LNCAP (cell line): ENCODE measurements around the gene SSU72.

Source experiments
- TF ChIP-seq, protein P1 (sequence below): fragments of 450-650 bp; IDR thresholded peaks from 2 replicates; pipeline ENCODE4 v1.5.1; 2017; ENCODE audit warnings: mild to moderate bottlenecking

Gene SSU72

GRCh38 chr1:1539310-1540089, 35.2 kb downstream of the SSU72 start:
- TF ChIP-seq, protein P1, sequence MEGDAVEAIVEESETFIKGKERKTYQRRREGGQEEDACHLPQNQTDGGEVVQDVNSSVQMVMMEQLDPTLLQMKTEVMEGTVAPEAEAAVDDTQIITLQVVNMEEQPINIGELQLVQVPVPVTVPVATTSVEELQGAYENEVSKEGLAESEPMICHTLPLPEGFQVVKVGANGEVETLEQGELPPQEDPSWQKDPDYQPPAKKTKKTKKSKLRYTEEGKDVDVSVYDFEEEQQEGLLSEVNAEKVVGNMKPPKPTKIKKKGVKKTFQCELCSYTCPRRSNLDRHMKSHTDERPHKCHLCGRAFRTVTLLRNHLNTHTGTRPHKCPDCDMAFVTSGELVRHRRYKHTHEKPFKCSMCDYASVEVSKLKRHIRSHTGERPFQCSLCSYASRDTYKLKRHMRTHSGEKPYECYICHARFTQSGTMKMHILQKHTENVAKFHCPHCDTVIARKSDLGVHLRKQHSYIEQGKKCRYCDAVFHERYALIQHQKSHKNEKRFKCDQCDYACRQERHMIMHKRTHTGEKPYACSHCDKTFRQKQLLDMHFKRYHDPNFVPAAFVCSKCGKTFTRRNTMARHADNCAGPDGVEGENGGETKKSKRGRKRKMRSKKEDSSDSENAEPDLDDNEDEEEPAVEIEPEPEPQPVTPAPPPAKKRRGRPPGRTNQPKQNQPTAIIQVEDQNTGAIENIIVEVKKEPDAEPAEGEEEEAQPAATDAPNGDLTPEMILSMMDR, result no peak

DNA sequence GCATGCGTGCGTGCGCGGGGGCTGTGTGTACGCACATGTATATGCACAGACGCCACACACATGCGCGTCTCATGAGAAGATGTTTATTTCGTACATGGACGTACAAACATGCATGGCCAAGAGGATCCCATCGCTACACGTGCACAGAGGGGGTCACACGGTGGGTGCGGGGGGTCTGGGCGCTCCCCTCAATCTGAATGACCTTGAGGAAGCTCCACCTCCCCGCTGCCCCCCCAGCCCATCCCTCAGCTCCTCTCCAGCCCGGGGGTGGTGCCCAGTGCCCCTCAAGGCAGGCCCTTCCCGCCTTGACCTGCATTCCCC, 35.7 kb downstream of the SSU72 start:
- TF ChIP-seq, protein P1, result no peak

DNA sequence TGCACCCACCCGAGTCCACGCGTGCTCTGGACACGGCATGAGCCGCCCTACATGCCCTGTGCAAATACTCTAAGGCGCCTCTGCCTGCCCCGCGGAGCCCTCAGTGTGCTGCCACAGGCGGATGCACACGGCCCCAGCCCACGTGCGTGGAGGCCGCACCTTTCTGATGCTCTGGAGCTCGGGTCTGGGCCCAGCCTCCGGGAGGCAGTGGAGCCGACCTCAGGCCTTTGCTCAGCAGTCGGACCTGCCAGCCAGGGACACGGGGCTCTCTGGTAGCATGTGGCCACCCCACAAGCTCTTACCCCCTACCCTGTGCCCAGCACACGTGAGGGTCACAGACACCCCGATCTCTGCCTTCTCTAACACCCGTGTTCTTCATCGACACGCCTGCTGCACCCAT, 36.3 kb downstream of the SSU72 start:
- TF ChIP-seq, protein P1, result no peak

DNA sequence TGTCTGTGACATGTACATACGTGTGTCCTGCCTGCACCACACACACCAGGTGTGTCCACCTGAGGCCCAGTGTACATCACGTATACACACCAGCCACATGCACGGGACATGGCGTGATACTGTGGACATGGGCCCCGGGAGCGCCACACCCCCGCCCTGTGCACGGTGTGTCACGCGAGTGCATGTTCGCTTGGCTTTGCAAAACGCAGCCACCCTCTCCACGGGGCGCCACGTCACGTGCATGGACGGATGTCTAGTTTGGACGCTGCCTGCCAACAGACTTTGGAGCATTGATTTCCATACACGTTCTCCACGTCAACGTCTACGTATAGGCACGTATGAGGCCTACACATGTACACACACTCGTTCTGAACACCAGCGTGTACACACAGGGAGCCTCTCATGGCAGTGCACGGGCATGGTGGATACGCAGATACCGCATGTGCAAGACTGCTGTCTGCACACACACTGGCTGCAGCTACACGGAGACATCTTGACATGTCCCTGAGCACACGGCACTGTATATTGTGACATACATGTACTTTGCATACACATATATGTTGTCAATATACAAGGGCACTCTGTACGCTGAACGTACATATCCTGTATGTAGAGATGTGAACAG, 36.9 kb downstream of the SSU72 start:
- TF ChIP-seq, protein P1, result no peak

- TF ChIP-seq, protein P1, result no peak
Observed at GRCh38 chr1:1536938-1537546, 37.6 kb downstream of the SSU72 start.

DNA sequence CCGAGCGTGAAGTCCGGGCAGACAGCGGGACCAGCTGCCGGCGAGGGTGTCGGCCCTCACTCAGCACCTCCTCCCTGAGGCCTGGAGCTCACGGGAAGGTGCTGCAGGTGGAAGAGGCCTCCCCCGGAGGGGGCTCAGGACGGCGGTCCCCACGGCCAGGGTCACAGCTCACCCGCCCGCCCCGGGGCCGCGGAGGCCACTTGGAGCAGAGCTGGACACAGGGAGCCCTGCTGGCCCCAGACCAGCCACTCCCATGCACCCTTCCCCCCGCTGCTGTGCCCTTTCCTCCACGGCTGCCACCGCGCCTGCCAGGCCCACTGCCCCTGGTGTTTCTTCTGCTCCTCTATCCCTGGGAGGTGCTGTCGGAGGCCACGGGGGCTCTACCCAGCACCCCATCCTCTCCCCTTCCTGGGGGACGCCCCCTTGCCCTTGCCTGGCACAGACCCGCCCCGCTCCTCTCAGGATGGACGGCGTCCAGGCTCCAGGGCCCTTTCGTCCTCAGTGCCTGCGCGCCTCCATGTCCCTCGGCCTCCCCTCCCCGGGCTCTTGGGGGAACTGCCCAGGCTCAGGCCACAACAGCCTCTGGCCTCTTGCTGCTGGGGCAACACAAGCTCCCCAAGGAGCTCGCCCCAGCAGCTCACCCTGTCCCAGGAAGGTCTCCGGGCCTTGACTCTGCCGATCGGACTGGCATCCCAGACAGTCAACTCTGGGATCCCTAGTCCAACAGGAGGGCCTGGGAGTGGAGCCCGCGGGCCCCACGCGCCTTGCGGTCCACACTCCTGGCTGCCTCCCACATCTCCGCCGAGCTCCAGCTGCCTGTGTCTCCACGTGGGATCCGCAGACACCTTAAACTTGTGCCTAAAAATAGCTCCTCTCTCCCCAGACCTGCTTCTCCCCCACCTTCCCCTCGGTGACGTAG, 38.4 kb downstream of the SSU72 start:
- TF ChIP-seq, protein P1, result no peak
